HG02610 (cell line): ENCODE data around the gene PAK3.
A peak's percentile ranks its signal among the peaks of the same experiment; 100 is the strongest.

Experiments
- ATAC-seq: cut with Tn5 transposase; IDR thresholded peaks from one replicate; pipeline ENCODE4 v1.9.1; 2021; ENCODE audit warnings: mild to moderate bottlenecking, moderate library complexity; ENCODE audit not compliant: unreplicated experiment

The PAK3 gene

DNA sequence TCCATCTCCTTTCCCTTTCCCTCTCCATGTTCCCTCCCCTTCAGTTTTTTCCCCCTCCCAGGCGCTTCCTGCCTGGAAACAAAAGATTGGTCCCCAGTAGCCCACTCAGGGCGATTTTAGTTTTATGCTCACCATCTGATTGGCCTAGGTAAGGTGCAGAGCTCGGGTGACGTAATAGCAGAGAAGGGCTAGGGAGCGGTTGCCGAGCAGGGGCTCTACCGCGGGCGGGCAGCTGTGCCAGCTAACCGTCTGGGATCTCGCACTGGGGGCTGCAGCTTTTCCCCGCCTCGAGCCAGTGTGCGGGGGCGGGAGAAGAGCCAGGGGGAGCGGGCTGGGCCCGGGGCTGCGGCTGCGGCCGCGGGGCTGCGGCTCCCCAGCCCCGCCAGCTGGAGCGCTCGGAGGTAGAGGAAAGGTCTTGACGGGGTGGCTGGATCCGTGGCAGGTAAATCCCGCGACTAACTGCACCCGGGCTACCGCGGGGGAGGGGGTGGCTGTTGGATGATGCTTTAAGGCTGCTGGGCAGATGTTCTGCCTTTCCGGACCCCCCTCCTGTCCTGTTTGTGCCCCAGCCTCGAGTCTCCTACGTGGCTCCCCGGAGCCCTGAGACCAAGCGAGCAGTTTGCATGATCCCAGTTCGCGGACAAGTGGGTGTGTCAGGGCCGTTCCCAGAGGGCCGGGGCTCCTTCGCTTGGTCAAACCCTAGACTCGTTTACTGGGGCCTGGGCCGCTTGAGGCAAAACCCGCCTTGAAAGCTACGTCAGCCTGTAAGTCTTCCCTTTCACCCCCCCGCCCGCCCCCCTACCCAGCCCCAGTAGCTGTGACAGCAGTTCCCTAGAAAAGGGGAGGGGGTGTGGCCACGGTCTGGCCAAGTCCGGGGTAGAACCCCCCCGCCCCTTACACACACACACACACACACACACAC is at the start of gene PAK3:
TSS of gene PAK3 (plus strand) at position 218 of the 922 bp plus-strand sequence. CDS start 26,913 bp downstream, outside the sequence.
- peak; percentile 46 for ATAC-seq

GRCh38 chrX:111047575-111047974 is 48.4 kb upstream of the PAK3 start:
- ATAC-seq, result no peak

DNA sequence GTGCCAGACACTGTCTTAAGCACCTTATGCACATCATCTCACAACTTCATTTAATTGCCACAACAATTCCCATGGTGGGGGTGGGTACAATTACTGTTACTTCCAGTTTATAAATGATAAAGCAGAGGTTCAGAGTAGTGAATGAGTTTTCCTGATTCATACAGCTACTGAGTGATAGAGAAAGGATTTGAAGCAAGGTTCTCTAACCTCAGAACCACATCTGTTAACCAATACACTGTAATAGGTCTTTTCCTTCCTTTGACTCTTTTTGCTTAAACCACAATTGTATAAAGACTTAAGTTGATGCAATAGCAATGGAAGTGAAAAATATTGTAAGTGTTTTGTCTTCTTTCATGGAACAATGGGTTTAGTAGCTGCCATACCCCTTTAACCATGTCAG is 43.5 kb upstream of the PAK3 start:
- no peak for ATAC-seq

DNA sequence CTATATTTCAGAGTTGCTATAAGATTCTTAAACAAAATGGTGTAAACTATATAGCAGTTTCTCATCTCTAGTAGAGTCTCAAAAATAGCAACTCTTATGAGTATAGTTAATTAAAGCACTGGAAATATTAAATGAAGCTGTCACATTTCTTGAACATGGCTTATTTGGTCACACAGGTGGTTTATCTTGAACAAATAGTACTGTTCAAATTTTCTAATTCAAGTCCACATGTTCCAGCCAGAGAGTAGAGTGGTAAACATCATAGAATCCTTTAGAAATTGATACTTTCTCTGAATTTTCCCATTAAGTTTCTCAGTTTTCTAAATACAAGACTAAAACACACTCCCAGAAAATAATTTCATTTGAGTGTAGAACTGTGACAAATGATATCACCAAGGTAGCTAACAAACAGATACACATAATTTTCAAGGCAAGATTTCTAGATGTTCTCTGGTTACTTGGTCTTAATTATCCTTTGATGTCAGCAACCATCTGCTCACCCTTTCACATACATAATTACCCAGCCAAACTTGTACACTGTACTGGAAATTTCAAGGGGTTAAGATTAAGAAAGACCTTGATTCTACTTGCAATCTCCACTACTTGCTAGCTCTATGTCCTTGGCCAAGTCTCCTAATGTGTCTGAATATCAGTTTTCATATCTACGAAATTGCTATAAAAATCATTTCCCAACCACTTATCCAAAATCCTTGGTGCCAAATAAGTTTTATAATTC is 24.3 kb upstream of the PAK3 start:
- ATAC-seq, result no peak

GRCh38 chrX:111083081-111083480 is 12.9 kb upstream of the PAK3 start:
- no peak for ATAC-seq

DNA sequence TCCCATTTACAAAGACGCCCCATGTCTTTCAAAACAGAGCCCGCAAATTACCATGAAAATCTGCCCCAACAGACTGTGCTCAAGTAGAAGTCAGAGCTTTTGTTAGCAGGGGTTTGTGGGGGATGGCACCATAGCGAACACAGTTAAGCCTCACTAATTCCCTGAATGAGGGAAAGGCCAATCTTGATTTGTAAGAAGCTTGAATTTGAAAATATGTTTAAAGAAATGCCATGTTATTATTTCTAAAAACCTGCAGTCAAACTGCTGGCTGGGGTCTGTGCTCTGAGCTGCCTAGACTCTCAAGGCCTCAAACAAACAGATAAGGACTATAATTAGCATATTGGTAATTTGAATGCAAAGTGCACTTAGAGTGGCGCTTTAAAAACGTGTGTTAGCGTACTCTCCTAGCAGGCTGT is 9.4 kb upstream of the PAK3 start:
- no peak for ATAC-seq

- no peak for ATAC-seq
These were observed 7.4 kb upstream of the PAK3 start for GRCh38 chrX:111088628-111089027.

DNA sequence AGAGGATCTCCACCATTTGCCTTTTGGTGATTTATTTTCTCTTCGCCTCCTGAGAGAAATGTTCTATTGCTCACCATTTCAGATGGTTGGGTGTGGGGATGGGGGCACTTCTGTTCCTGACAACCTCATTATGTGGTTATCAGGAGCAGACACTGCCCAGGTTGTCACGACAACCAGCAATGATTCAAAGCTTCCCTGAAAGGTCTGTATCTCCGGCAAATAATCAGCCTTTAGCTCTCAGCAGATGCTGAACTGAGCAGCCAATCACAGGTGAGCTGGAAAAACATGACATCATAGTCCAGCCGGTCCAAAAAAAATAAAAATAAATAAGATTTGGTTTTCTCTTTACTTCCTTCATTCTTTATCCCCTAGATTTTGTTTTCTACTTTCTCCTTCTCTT is 5.5 kb upstream of the PAK3 start:
- no peak for ATAC-seq

DNA sequence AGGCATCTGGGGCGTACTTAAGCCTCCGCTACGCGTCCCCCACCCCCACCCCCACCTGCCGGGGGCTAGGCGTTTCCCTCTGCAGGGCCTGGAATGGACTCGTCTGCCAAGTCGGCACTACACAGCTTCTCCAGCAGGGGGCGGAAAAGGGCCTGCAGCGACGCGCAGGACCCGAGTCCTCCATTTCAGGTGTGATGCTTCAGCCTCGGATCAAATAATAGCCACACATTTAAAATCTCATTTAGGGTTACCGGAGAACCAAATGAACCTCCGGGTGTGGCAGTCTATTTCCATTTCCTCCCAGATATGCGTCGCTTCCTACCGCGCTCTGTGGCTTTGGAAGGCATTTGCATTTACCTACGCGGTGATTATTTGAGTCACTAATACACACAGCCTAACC is 2.9 kb downstream of the PAK3 start:
- ATAC-seq, result peak; percentile 63

DNA sequence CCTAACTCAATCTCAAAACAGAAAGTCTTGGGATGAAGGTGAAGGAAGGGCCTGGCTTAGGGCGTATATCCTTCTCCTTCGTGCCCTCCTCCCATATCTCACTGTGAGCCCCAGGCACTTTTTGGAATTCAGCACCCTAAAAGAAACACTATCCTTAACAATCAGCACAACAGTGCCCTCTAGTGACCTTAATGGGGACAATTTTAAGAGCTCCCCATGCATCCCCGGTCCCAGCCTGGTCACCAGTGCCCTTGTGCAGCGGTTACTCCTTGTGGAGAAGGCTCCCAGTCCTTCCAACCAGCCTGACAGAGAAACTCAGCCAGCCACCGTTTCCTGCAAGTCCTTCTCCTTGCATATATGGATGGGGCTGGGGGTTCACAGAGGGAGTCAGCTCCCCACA is 4.2 kb downstream of the PAK3 start:
- no peak for ATAC-seq

DNA sequence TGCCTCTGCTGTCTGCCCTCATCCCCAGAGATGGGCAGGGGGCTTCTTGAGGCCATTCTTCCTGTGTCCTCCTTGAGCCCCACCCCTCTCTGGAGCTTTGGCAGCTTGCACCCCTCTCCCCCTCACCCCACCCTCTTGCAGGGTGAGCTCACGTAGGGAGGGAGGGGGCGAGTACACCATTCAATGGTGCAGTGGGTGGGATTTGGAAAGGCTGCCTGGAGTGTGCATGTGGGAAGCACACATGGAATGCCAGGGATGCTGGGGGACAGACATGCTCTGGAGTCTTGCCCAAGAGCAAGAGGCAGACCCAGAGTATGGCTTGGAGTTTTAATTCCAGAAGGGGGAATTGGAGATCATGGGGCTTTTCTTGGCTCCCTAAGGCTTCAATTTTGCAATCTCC is 5.6 kb downstream of the PAK3 start:
- ATAC-seq, result no peak

DNA sequence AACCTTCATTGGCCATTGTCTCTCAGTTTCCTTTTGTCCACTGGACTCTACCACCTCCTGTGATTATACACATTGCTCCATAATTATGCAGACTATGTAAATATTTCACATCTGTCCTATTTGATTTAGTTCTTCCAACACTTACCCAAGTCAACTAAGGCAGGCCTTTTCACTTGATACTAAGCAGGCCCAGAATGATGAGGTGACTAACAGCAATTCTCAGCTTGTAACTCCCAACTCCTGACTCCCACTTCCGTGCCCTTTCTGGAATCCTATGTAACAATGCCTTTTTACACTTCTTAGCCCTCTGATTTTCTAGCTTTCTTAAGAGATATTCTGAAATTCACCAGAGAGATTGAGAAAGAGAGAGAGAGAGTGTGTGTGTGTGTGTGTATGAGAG is 6.6 kb downstream of the PAK3 start:
- no peak for ATAC-seq

- ATAC-seq, result no peak
These were observed 7.3 kb downstream of the PAK3 start for GRCh38 chrX:111103246-111103645.

DNA sequence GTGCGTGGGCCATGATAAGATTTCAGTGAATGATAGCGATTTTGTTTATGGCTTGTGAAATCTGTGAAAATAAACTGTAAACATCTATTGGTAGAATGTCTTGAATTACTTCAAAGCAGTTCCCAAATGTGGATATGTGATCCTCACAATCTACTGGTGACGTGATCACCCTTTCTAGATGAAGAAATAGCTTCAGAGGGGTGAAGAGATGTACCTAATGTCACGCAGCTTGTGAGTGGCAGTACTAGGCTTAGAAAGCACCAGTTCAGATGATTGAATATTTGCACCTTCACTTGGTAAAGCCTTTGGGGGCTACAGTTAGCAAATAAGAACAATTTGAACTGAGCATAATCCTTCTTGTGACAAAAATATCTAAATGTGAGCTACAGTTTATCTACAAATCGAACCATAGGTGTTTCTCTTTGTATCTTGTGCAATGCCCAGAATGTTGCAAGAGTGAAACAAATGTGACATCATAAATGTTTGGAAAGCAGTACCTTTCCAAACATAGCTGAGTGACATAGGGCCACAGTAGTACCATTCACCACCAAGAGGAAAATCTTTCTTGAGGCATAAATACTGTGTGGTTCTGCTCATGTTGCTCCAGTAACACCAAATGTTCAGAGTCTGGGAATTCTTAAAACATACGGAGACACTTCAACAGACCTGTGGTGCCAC is 14.2 kb downstream of the PAK3 start:
- no peak for ATAC-seq

GRCh38 chrX:111114806-111115205 is 18.8 kb downstream of the PAK3 start:
- peak; percentile 67 for ATAC-seq

- ATAC-seq, result no peak
These were observed 20.7 kb downstream of the PAK3 start for GRCh38 chrX:111116666-111117065.

- ATAC-seq, result no peak
These were observed 23.4 kb downstream of the PAK3 start for GRCh38 chrX:111119341-111119740.

- ATAC-seq, result no peak
These were observed 27.1 kb downstream of the PAK3 start for GRCh38 chrX:111123125-111123524.

- no peak for ATAC-seq
These were observed 27.7 kb downstream of the PAK3 start for GRCh38 chrX:111123606-111124179.

DNA sequence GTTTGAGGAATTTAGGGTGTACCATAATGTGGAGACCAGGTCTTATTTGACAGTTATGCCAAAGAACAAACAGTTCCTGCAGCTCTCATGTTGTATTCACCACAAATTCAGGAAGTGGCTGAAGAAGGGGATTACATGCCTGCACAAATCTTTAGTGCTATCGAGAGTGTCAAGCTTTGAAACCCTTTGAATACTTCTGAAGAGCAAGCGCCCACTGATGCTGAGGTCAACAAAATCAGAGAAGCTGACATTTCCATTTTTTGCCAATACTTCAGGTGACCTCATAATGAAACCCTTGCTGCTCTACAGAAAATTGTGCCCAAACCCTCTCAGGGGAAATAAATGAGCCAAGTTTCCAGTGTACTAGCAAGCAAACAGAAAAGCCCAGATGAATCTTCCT is 28.4 kb downstream of the PAK3 start:
- ATAC-seq, result no peak

GRCh38 chrX:111127038-111127437 is 31.0 kb downstream of the PAK3 start:
- ATAC-seq, result no peak
